CD4-positive, alpha-beta T cell treated with Interleukin-6 for 4 hours (primary cell): ENCODE results near the gene CACNA1F.

ENCODE experiments used
- DNase-seq: peaks from one replicate; pipeline ENCODE4 v3.0.0-alpha.2; 2020; ENCODE audit warnings: mixed read lengths

The CACNA1F gene

DNA sequence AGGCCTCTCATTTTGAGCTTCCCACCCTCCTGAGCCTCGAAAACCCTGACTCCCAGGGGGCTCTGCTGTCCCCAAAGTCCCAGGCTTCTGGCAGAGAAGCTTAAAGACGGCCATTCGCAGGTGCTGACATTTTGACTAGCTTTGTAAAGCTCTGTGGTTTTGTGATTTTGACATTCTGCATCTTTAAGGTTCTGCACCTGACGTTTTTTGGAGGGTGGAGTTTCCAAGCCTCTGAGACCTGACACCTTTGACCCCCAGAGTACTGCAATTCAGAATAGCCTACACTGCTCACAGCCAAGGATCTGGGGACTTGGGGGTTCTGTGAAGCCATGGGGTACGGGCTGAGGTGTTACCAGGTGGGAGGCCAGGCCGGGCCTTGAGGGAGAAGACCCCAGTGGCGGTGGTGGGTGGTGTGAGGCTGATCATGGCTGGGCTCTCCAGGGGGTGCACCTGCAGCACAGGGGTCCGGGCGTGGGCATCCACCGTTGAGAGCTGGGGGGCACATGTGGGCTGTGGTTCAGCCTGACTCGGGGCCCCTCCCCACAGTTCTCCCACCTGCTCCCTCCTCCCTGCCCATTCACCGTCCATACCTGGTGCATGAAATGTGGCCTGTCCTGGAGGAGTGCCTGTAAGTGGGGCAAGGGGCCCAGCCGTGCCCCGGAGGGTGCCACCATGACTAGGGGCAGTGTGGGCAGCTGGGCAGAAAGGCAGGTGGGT lies 24.1 kb upstream of the CACNA1F start:
- no peak for DNase-seq

DNA sequence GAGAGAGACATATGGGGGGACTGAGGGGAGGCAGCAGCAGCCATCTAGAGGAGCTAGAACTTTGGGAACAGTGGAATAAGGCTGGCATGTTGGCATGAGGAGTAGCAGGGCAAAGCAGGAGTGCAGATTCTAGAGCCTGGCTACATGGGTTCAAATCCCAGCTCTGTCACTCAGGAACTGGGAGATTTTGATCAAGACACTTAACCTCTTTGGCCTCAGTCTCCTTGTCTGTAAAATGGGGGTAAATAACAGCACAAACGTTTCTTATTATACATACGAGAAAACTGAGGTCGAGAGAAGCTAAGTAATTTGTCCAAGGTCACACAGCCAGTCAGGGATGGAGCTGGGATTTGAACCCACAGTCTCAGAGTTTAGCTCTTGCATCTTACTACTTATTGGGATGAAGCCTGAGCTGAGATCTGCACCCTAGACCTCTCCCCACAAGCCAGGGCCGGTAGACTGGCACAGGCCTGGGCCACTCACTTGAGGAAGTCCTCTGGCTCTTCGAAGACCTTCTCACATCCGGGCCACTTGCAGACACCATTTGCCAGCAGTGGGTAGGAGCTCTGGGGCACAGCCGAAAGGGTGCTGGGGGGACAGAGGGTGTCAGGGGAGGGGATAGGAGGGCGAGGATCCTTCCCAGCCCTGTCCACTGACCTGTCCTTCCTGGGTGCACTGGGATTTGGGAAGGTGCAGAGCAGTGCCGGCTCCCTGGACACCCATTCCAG lies 23.3 kb upstream of the CACNA1F start:
- DNase-seq: no peak

- no peak for DNase-seq
Measured at GRCh38 chrX:49254639-49255038, 21.5 kb upstream of the CACNA1F start.

GRCh38 chrX:49251325-49251724 lies 18.2 kb upstream of the CACNA1F start:
- no peak for DNase-seq

DNA sequence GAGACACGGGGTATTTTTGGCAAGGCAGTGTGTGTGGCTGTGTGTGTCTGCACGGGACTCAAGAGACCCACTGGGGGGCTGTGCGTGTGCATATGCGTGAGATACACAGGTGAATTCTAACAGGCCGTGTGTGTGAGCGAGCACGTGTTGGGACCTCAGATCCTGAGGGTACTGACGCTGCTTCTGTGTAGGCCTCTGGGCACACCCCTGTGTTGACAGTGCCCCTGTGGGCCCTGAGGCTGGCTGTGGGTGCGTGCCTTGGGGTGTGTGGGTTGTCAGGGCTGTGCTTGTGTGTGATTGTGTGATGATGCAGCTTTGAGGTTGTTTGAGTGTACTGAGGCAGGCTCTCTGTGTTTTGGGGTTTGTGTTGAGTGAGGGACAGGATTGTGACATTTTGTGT lies 17.4 kb upstream of the CACNA1F start:
- DNase-seq: no peak

DNA sequence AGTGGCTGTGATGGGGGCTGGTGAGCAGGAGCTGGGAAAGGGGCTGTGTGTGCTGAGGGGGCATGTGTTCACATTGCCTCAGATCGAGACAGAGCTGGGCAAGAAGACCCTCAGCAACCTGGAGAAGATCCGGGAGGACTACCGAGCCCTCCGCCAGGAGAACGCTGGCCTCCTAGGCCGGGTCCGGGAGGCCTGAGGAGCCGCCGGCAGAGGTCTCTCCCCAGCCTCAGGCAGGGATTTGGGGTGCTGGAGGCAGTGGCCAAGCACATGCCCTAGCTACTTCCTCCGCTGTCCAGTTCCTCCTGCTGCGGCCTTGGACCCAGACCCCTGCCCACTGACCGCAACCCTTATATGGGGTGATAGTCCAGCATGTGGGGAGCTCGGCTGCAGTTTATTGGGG lies 16.9 kb upstream of the CACNA1F start:
- DNase-seq: no peak

DNA sequence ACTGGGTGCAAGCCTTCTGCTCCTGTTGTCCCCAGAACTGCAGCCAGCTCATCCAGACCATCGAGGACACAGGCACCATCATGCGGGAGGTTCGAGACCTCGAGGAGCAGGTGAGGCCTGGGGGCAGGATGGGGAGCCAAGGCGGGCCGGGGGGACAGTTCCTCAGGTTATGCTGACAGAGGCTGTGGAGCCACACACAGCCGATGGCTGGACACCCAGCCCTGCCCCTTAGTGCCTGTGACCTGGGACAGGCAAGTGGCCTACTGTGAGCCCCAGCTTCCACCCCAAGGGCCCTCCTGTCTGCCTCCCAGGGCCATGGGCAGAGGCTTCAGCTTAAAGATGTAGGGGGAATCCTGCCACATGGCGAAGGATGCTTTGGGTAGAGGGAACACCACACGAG lies 16.5 kb upstream of the CACNA1F start:
- no peak for DNase-seq

GRCh38 chrX:49249071-49249470 lies 15.9 kb upstream of the CACNA1F start:
- no peak for DNase-seq

- no peak for DNase-seq
Measured at GRCh38 chrX:49247916-49248811, 15.0 kb upstream of the CACNA1F start.

DNA sequence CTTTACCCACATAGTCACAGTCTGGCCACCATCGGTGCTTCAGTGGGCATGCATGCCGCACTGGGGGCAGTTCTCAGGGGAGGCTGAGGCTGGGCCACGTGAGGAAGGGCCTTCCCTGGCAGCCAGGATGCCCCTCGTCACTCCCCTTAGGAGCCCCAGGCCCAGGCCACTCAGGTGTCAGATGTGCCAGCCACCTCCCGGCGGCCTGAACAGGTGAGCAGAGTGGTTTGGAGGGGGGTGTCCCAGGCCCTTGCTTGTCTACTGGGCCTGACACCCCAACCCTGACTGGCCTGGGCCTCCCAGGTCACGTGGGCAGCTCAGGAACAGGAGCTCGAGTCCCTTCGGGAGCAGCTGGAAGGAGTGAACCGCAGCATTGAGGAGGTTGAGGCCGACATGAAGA lies 14.2 kb upstream of the CACNA1F start:
- no peak for DNase-seq

DNA sequence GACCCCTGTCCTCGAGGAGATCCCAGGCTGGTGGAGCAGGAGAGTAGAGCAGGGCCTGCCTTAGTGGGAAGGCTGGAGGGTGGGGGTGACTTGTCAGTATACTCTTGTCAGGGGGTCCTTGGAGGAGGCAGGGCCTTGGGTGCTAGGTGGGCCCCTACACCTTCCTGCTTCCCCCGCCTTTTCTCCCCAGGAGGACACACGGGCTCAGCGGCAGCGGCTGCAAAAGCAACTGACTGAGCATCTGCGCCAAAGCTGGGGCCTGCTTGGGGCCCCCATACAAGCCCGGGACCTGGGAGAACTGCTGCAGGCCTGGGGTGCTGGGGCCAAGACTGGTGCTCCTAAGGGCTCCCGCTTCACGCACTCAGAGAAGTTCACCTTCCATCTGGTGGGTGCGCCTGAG lies 13.4 kb upstream of the CACNA1F start:
- no peak for DNase-seq

GRCh38 chrX:49244207-49244606 lies 11.1 kb upstream of the CACNA1F start:
- DNase-seq: no peak

GRCh38 chrX:49243166-49243565 lies 10.0 kb upstream of the CACNA1F start:
- DNase-seq: no peak

DNA sequence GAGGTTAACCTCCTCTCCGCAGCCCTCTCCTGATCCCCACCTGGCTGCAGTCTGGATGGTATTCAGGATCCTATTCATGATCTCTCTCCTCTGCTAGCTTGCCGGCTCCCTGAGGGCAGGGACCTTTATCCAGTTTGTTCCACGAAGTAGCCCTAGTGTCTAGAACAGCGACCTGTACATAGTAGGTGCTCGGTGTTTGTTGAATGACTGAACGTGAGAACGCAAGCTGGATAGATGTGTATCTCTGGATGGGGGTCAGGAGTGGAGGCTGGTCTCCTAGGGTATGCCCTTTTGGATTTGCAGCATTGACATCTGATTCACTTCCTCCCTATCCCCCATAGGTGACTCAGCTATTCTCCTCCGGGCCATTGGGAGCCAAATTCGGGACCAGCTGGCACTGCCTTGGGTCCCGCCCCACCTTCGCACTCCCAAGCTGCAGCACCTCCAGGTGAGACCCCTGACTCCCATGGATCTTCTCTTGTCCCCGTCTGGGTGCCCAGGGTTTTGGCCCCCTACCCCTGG lies 9.5 kb upstream of the CACNA1F start:
- no peak for DNase-seq

- no peak for DNase-seq
Measured at GRCh38 chrX:49238735-49239134, 5.6 kb upstream of the CACNA1F start.

GRCh38 chrX:49237060-49237459 lies 3.9 kb upstream of the CACNA1F start:
- DNase-seq: no peak

DNA sequence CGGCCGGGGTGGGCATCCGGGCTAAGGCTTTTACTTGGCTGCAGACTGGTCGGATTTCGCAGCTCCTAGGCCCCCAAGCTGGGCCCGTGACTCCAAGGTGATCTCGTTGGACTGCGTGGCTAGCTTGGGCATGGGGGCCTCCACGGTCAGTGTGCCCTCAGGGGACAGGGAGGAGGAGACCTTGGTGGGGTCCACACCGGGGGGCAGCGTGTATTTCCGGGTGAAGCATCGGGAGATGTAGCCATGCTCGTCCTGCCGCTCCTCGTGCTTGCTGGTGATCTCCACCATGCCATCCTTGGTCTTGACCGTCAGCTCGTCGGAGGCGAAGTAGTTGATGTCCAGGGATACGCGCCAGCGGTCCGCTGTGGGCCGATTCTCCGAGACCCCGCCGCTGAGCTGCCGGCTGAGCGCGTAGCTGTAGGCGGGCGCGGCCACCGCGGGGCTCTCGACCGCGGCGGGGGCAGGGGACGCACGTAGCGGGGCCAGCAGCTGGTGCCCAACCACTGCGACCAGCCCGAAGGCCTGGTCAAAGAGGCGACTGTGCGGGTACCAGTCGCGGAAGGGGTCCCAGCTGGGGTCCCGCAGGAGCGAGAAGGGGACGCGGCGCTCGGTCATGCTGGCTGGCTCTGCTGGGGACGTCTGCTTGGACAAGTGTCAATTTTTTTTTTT lies 881 bp upstream of the CACNA1F start:
- DNase-seq: no peak

GRCh38 chrX:49232525-49232924 lies 615 bp downstream of the CACNA1F start:
- DNase-seq: no peak

GRCh38 chrX:49231333-49232000 lies 1.7 kb downstream of the CACNA1F start:
- no peak for DNase-seq

- DNase-seq: peak; percentile 71
Measured at GRCh38 chrX:49230500-49231232, 2.5 kb downstream of the CACNA1F start.

GRCh38 chrX:49228185-49228584 lies 5.0 kb downstream of the CACNA1F start:
- no peak for DNase-seq
